SK-N-SH treated with all-trans-retinoic acid at 6 μM for 48 hours (cell line): ENCODE measurements around the gene ASCL2.

Experiments used
- ATAC-seq: fragments of 200-7000 bp; cut with Tn5 transposase; 3 replicates; pipeline ENCODE4 v1.9.1; 2020; ENCODE audit warnings: mild to moderate bottlenecking, moderate library complexity
- ARNTL ChIP-seq: fragments of 450-650 bp; formaldehyde crosslinking; IDR thresholded peaks from 2 replicates; pipeline ENCODE4 v1.5.0; 2020; ENCODE audit warnings: low read depth, mild to moderate bottlenecking, moderate library complexity, borderline replicate concordance
- BACH2 ChIP-seq: fragments of 250-450 bp; sonication (Bioruptor Pico); IDR thresholded peaks from 2 replicates; pipeline ENCODE4 v1.9.0; 2021; ENCODE audit warnings: mild to moderate bottlenecking, borderline replicate concordance
- CREB5 ChIP-seq: fragments of 250-450 bp; sonication (Bioruptor Pico); IDR thresholded peaks from 2 replicates; pipeline ENCODE4 v1.5.1; 2020; ENCODE audit warnings: low read depth, mild to moderate bottlenecking, moderate library complexity
- CSRNP3 ChIP-seq: fragments of 250-450 bp; sonication (Bioruptor Pico); IDR thresholded peaks from 2 replicates; pipeline ENCODE4 v1.5.1; 2021; ENCODE audit warnings: mild to moderate bottlenecking, moderate library complexity
- ESRRG ChIP-seq: fragments of 250-450 bp; sonication (Bioruptor Pico); IDR thresholded peaks from 2 replicates; pipeline ENCODE4 v1.6.1; 2021; ENCODE audit warnings: mild to moderate bottlenecking
- GLIS3 ChIP-seq: fragments of 250-450 bp; sonication (Bioruptor Pico); IDR thresholded peaks from 2 replicates; pipeline ENCODE4 v1.5.0; 2020; ENCODE audit warnings: mild to moderate bottlenecking, moderate library complexity
- ISL1 ChIP-seq: fragments of 250-450 bp; sonication (Bioruptor Pico); IDR thresholded peaks from 2 replicates; pipeline ENCODE4 v2.1.2; 2022; ENCODE audit warnings: mild to moderate bottlenecking, moderate library complexity
- OSR1 ChIP-seq: fragments of 250-450 bp; sonication (Bioruptor Pico); IDR thresholded peaks from 2 replicates; pipeline ENCODE4 v1.8.0; 2022; ENCODE audit warnings: moderate library complexity, mild to moderate bottlenecking, inconsistent platforms
- PATZ1 ChIP-seq: fragments of 250-450 bp; sonication (Bioruptor Pico); IDR thresholded peaks from 2 replicates; pipeline ENCODE4 v1.8.0; 2020; ENCODE audit warnings: mild to moderate bottlenecking, moderate library complexity, borderline replicate concordance
- PPARA ChIP-seq: fragments of 250-450 bp; sonication (Bioruptor Pico); IDR thresholded peaks from 2 replicates; pipeline ENCODE4 v1.5.0; 2020; ENCODE audit warnings: mild to moderate bottlenecking, borderline replicate concordance
- RARB ChIP-seq: fragments of 250-450 bp; sonication (Bioruptor Pico); IDR thresholded peaks from 2 replicates; pipeline ENCODE4 v1.8.0; 2021; ENCODE audit warnings: mild to moderate bottlenecking, moderate library complexity
- SNAI2 ChIP-seq: fragments of 250-450 bp; sonication (Bioruptor Pico); IDR thresholded peaks from 2 replicates; pipeline ENCODE4 v1.5.0; 2020; ENCODE audit warnings: mild to moderate bottlenecking, moderate library complexity
- TCF4 ChIP-seq: fragments of 250-450 bp; sonication (Bioruptor Pico); IDR thresholded peaks from 2 replicates; pipeline ENCODE4 v1.8.0; 2021; ENCODE audit warnings: mild to moderate bottlenecking, moderate library complexity, borderline replicate concordance
- TOX ChIP-seq: fragments of 250-450 bp; sonication (Bioruptor Pico); IDR thresholded peaks from 2 replicates; pipeline ENCODE4 v1.8.0; 2021; ENCODE audit warnings: mild to moderate bottlenecking, moderate library complexity, borderline replicate concordance
- TSHZ2 ChIP-seq: fragments of 250-450 bp; sonication (Bioruptor Pico); IDR thresholded peaks from 2 replicates; pipeline ENCODE4 v1.5.0; 2020; ENCODE audit warnings: mild to moderate bottlenecking, moderate library complexity
- ZC3H10 ChIP-seq: fragments of 250-450 bp; sonication (Bioruptor Pico); IDR thresholded peaks from 2 replicates; pipeline ENCODE4 v1.5.1; 2021; ENCODE audit warnings: mild to moderate bottlenecking, moderate library complexity
- ZFP3 ChIP-seq: fragments of 250-450 bp; sonication (Bioruptor Pico); IDR thresholded peaks from 2 replicates; pipeline ENCODE4 v1.5.0; 2020; ENCODE audit warnings: mild to moderate bottlenecking, moderate library complexity
- ZFP30 ChIP-seq: fragments of 450-650 bp; formaldehyde crosslinking; IDR thresholded peaks from 2 replicates; pipeline ENCODE4 v1.5.0; 2022; ENCODE audit warnings: mild to moderate bottlenecking, moderate library complexity
- ZNF565 ChIP-seq: fragments of 450-650 bp; formaldehyde crosslinking; conservative IDR thresholded peaks from 2 replicates; pipeline ENCODE4 v1.5.0; 2020; ENCODE audit warnings: low read depth, mild to moderate bottlenecking, moderate library complexity
- ZNF70 ChIP-seq: fragments of 450-650 bp; formaldehyde crosslinking; IDR thresholded peaks from 2 replicates; pipeline ENCODE4 v1.5.0; 2020; ENCODE audit warnings: mild to moderate bottlenecking, moderate library complexity
- ZNF8 ChIP-seq: fragments of 450-650 bp; formaldehyde crosslinking; IDR thresholded peaks from 2 replicates; pipeline ENCODE4 v1.5.0; 2020; ENCODE audit warnings: mild to moderate bottlenecking, moderate library complexity

Gene ASCL2

GRCh38 chr11:2276280-2277007 lies 6.1 kb upstream of the ASCL2 start:
- no peak for TF ChIP-seq TOX (CRISPR knock-in tag)
- no peak for TF ChIP-seq ZNF70 (CRISPR knock-in tag)
- TF ChIP-seq PPARA = no peak
- TF ChIP-seq ZFP30 (CRISPR knock-in tag) = no peak
- no peak for TF ChIP-seq ESRRG
- TF ChIP-seq CREB5 (CRISPR knock-in tag) = no peak
- TF ChIP-seq TCF4 = no peak
- no peak for TF ChIP-seq CSRNP3
- no peak for TF ChIP-seq ZNF565 (CRISPR knock-in tag)
- TF ChIP-seq ARNTL (CRISPR knock-in tag) = no peak
- no peak for TF ChIP-seq ISL1 (CRISPR knock-in tag)
- TF ChIP-seq GLIS3 (CRISPR knock-in tag) = no peak
- no peak for TF ChIP-seq RARB (CRISPR knock-in tag)
- no peak for TF ChIP-seq BACH2 (CRISPR knock-in tag)
- no peak for TF ChIP-seq ZFP3
- no peak for TF ChIP-seq PATZ1 (CRISPR knock-in tag)
- no peak for TF ChIP-seq TSHZ2
- no peak for TF ChIP-seq ZNF8

GRCh38 chr11:2275334-2276279 lies 5.2 kb upstream of the ASCL2 start:
- ATAC-seq = no peak
- TF ChIP-seq ARNTL (CRISPR knock-in tag) (no peak), RARB (CRISPR knock-in tag) (no peak), CSRNP3 (no peak), OSR1 (CRISPR knock-in tag) (no peak), ISL1 (CRISPR knock-in tag) (no peak), PATZ1 (CRISPR knock-in tag) (no peak), BACH2 (CRISPR knock-in tag) (no peak), ZFP30 (CRISPR knock-in tag) (no peak), SNAI2 (no peak), ZFP3 (no peak), TSHZ2 (no peak), ZNF70 (CRISPR knock-in tag) (no peak), ZC3H10 (CRISPR knock-in tag) (no peak), ZNF565 (CRISPR knock-in tag) (no peak), TOX (CRISPR knock-in tag) (no peak), CREB5 (CRISPR knock-in tag) (no peak)

More at GRCh38 chr11:2276280-2277007, 6.1 kb upstream of the ASCL2 start:
- ATAC-seq = no peak
